Mucosa of descending colon (tissue), 3 donors: ENCODE results near the gene STX17. TPM values are rescaled to one million over a fixed set of nuclear protein-coding genes. Genes with fewer than 3 reads are reported as not detected.

Experiments
- ATAC-seq: fragments of 200-7000 bp; cut with Tn5 transposase; one replicate; pipeline ENCODE4 v1.9.1; 2020; ENCODE audit warnings: mild to moderate bottlenecking, moderate library complexity
- DNase-seq, 3 donors: peaks; one replicate each; pipeline ENCODE4 v3.0.0-alpha.2; 2020
- H3K36me3 ChIP-seq: fragments of 200-600 bp; one replicate; pipeline ENCODE4 v1.8.0; 2021; ENCODE audit warnings: low read depth, mild to moderate bottlenecking
- H3K4me1 ChIP-seq: fragments of 200-600 bp; one replicate; pipeline ENCODE4 v1.8.0; 2021; ENCODE audit warnings: low read depth, mild to moderate bottlenecking
- H3K4me3 ChIP-seq: fragments of 200-600 bp; one replicate; pipeline ENCODE4 v1.8.0; 2021; ENCODE audit warnings: mild to moderate bottlenecking
- H3K9me3 ChIP-seq: fragments of 200-600 bp; one replicate; pipeline ENCODE4 v1.8.0; 2021; ENCODE audit warnings: mild to moderate bottlenecking
- CTCF ChIP-seq: fragments of 200-600 bp; IDR thresholded peaks from one replicate; pipeline ENCODE4 v1.8.0; 2022; ENCODE audit warnings: antibody characterized with exemption, mild to moderate bottlenecking
- intact Hi-C, 2 donors: fragments of 100-400 bp; cut with DNase I in 1 of 2; cut with micrococcal nuclease in 1 of 2; formaldehyde crosslinking; loops; one replicate each; pipeline versions ENCODE4 v1.11.0 to v1.11.1; 2022; cut with DNase I, micrococcal nuclease
- total RNA-seq, 3 donors: library from RNA; stranded (reverse); fragmentation: NEBNext Ultra II Directional in 2 of 3; extraction: Animal tissue kit (Norgen Biotek cat#: 25700) in 2 of 3; gene quantifications; one replicate each; pipeline versions ENCODE4 v1.2.1 to v1.2.4, GENCODE V29; 2021 to 2023
- donor health status: DM: no; HTN: no; CAD: no; lungs with moderate emphysema.
- donor health status: DM: no; HTN: no; CAD: no.
- donor health status: DM: no; HTN: yes; CAD: no.

STX17 gene
- total RNA-seq, 3 donors from 2014 or later = 29.0 to 52.8 (median 46.9) TPM

GRCh38 chr9:99907208-99907532, 716 bp downstream of the STX17 start:
- H3K36me3 ChIP-seq = no peaks in the 10 kb centered on the region
- intact Hi-C loops = no loop called here
- peaks cover 3% of the 10 kb centered on the region for H3K4me1 ChIP-seq
- H3K9me3 ChIP-seq = no peaks in the 10 kb centered on the region
- ATAC-seq = no peak
- no peak for TF ChIP-seq CTCF
- DNase-seq = no peak
- H3K4me3 ChIP-seq = peak overlapping the region; percentile 72

GRCh38 chr9:99911600-99911999, 5.1 kb downstream of the STX17 start:
- Histone ChIP-seq H3K4me3 (no peak overlapping the region), H3K36me3 (no peaks in the 10 kb centered on the region), H3K4me1 (peaks cover 3% of the 10 kb centered on the region), H3K9me3 (no peaks in the 10 kb centered on the region)
- TF ChIP-seq CTCF = no peak
- no peak for DNase-seq
- intact Hi-C loops = no loop called here
- no peak for ATAC-seq

- DNase-seq (no peak), ATAC-seq (no peak)
- Histone ChIP-seq H3K9me3 (no peaks in the 10 kb centered on the region), H3K36me3 (no peaks in the 10 kb centered on the region), H3K4me3 (no peak overlapping the region), H3K4me1 (no peaks in the 10 kb centered on the region)
- intact Hi-C loops = no loop called here
- no peak for TF ChIP-seq CTCF
Observed at GRCh38 chr9:99916650-99917049, 10.2 kb downstream of the STX17 start.

GRCh38 chr9:99918134-99918533, 11.7 kb downstream of the STX17 start:
- intact Hi-C loops = no loop called here
- no peak for DNase-seq
- H3K4me1 ChIP-seq = no peaks in the 10 kb centered on the region
- no peak overlapping the region for H3K4me3 ChIP-seq
- ATAC-seq = no peak
- no peaks in the 10 kb centered on the region for H3K36me3 ChIP-seq
- no peak for TF ChIP-seq CTCF
- no peaks in the 10 kb centered on the region for H3K9me3 ChIP-seq

- no peak for TF ChIP-seq CTCF
- Histone ChIP-seq H3K4me3 (no peak overlapping the region), H3K4me1 (no peaks in the 10 kb centered on the region), H3K36me3 (no peaks in the 10 kb centered on the region), H3K9me3 (no peaks in the 10 kb centered on the region)
- no peak for DNase-seq
- intact Hi-C loops = no loop called here
- ATAC-seq = no peak
Observed at GRCh38 chr9:99919930-99920329, 13.5 kb downstream of the STX17 start.
